Dedifferentiated amniotic fluid mesenchymal stem cell (primary cell): ENCODE results near the gene PXN.

Experiments
- DNase-seq: peaks from one replicate; pipeline ENCODE4 v3.0.0-alpha.2; 2016; ENCODE audit errors: extremely low spot score

PXN gene

GRCh38 chr12:120172053-120172452, 93.5 kb downstream of the PXN start:
- no peak for DNase-seq

GRCh38 chr12:120170631-120171030, 94.9 kb downstream of the PXN start:
- DNase-seq, result no peak

- DNase-seq, result no peak
Measured at GRCh38 chr12:120169946-120170345, 95.6 kb downstream of the PXN start.

- no peak for DNase-seq
Measured at GRCh38 chr12:120168337-120168736, 97.2 kb downstream of the PXN start.

GRCh38 chr12:120167529-120168095, 97.9 kb downstream of the PXN start:
- DNase-seq, result no peak

GRCh38 chr12:120164293-120164692, 101.2 kb downstream of the PXN start:
- no peak for DNase-seq

- DNase-seq, result no peak
Measured at GRCh38 chr12:120162763-120163162, 102.8 kb downstream of the PXN start.

GRCh38 chr12:120161852-120162251, 103.7 kb downstream of the PXN start:
- DNase-seq, result no peak
